ENCODE results near the gene CELA1.
"Not testable (repeated sequence)": the region's sequence is repeated elsewhere in the genome, so short reads cannot be mapped to it uniquely, and the experiment has no call there.

The CELA1 gene

GRCh38 chr12:51342416-51342815 is 4.1 kb downstream of the CELA1 start:
- Histone ChIP-seq H2AFZ (ENCODE audit: low read length) (no peak overlapping the region), H3K9me2 (ENCODE audit: low read depth, low read length) (no peaks in the 10 kb centered on the region), H3K9ac (ENCODE audit: low read length) (no peak overlapping the region), H3K27me3 (ENCODE audit: insufficient read depth, low read length) (no peaks in the 10 kb centered on the region), H3K27ac (ENCODE audit: low read depth, low read length, poor library complexity, severe bottlenecking) (no peak overlapping the region), H4K20me1 (ENCODE audit: insufficient read depth, low read length) (no peaks in the 10 kb centered on the region), H3K9me3 (ENCODE audit: low read length) (no peaks in the 10 kb centered on the region), H3K36me3 (ENCODE audit: insufficient read depth, low read length) (no peaks in the 10 kb centered on the region), H3K4me1 (ENCODE audit: insufficient read depth, low read length, severe bottlenecking) (no peaks in the 10 kb centered on the region), H3K79me2 (ENCODE audit: insufficient read depth, low read length) (no peaks in the 10 kb centered on the region), H3F3A (ENCODE audit: insufficient read depth, low read length) (no peaks in the 10 kb centered on the region), H3K4me3 (ENCODE audit: low read depth, low read length, poor library complexity, severe bottlenecking) (no peak overlapping the region), H3K4me2 (ENCODE audit: low read length) (no peak overlapping the region)
- TF ChIP-seq, protein P1, sequence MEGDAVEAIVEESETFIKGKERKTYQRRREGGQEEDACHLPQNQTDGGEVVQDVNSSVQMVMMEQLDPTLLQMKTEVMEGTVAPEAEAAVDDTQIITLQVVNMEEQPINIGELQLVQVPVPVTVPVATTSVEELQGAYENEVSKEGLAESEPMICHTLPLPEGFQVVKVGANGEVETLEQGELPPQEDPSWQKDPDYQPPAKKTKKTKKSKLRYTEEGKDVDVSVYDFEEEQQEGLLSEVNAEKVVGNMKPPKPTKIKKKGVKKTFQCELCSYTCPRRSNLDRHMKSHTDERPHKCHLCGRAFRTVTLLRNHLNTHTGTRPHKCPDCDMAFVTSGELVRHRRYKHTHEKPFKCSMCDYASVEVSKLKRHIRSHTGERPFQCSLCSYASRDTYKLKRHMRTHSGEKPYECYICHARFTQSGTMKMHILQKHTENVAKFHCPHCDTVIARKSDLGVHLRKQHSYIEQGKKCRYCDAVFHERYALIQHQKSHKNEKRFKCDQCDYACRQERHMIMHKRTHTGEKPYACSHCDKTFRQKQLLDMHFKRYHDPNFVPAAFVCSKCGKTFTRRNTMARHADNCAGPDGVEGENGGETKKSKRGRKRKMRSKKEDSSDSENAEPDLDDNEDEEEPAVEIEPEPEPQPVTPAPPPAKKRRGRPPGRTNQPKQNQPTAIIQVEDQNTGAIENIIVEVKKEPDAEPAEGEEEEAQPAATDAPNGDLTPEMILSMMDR (IDR thresholded peaks at IDR 0.05; ENCODE audit: low read length) = no peak
- no peak for TF ChIP-seq EZH2 (IDR thresholded peaks at IDR 0.05; ENCODE audit: borderline replicate concordance, low read length)

DNA sequence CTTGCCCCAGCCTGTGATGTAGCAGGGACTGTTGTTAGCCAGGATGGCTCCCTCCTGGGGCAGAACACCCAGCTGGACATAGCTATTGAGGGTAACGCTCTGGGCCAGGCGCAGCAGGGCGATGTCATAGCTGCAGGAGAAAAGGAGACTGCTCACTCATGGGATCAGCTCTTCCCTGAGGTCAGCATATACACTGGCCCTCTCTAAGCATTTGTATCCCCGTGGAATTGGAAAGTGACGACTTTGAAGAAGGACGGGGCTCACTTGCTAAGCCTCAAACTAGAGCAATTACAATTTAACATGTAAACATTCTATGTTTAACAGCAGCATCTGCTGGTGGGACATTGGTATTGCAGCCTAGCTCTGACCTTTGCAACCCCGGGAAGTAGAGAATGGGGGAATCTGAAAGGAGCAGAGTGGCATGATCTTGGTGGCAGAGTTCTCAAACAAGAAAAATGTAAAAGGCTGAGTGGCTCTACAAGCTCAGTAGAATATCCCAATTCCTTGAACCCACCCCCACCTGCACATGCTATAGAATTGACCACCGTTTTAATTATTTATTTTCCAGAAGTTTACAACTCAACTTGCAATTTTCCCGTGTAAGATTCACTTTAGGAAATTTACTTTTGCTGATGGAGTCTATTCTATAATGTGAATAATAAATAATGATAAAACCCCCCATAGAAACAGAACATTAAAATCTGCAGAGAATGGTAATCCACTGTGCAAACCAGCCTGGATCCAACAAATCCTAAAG is 5.0 kb downstream of the CELA1 start:
- H3K4me3 ChIP-seq (ENCODE audit: low read depth, low read length, poor library complexity, severe bottlenecking) = no peak overlapping the region
- no peaks in the 10 kb centered on the region for H3K9me3 ChIP-seq (ENCODE audit: low read length)
- no peak overlapping the region for H3K4me2 ChIP-seq (ENCODE audit: low read length)
- H3K27me3 ChIP-seq (ENCODE audit: insufficient read depth, low read length) = no peaks in the 10 kb centered on the region
- H3K36me3 ChIP-seq (ENCODE audit: insufficient read depth, low read length) = no peaks in the 10 kb centered on the region
- H2AFZ ChIP-seq (ENCODE audit: low read length) = no peak overlapping the region
- no peaks in the 10 kb centered on the region for H3K4me1 ChIP-seq (ENCODE audit: insufficient read depth, low read length, severe bottlenecking)
- no peaks in the 10 kb centered on the region for H3K79me2 ChIP-seq (ENCODE audit: insufficient read depth, low read length)
- no peaks in the 10 kb centered on the region for H4K20me1 ChIP-seq (ENCODE audit: insufficient read depth, low read length)
- no peak overlapping the region for H3K9ac ChIP-seq (ENCODE audit: low read length)
- H3K27ac ChIP-seq (ENCODE audit: low read depth, low read length, poor library complexity, severe bottlenecking) = no peak overlapping the region
- H3K9me2 ChIP-seq (ENCODE audit: low read depth, low read length) = no peaks in the 10 kb centered on the region
- TF ChIP-seq, protein P1 (IDR thresholded peaks at IDR 0.05; ENCODE audit: low read length) = peak; percentile 98
- no peak for TF ChIP-seq EZH2 (IDR thresholded peaks at IDR 0.05; ENCODE audit: borderline replicate concordance, low read length)
- H3F3A ChIP-seq (ENCODE audit: insufficient read depth, low read length) = no peaks in the 10 kb centered on the region

DNA sequence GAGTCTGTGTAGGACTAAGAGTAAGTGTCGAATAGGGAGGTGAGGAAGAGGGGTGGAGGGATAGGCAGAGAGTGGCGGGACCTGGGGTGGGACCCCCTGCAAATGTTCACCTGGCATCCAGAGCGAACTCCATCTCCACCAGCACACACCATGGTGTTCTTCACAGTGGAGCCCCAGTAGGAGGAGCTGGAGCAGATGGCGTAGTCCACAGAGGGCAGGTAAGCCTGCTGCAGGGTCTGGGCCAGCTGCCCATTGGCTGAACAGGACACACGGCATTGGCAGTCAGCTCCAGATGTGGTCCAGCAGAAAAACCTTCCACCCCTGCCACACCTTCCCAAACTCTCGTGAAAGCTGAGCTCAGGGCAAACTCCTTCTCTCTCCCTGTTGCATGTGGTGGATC is 6.7 kb downstream of the CELA1 start:
- TF ChIP-seq EZH2 (IDR thresholded peaks at IDR 0.05; ENCODE audit: borderline replicate concordance, low read length) = no peak
- TF ChIP-seq, protein P1 (IDR thresholded peaks at IDR 0.05; ENCODE audit: low read length) = no peak

GRCh38 chr12:51337336-51337735 is 9.1 kb downstream of the CELA1 start:
- not testable (repeated sequence) for H3K4me1 ChIP-seq (ENCODE audit: insufficient read depth, low read length, severe bottlenecking); H3K36me3 ChIP-seq (ENCODE audit: insufficient read depth, low read length); H4K20me1 ChIP-seq (ENCODE audit: insufficient read depth, low read length); H3K27ac ChIP-seq (ENCODE audit: low read depth, low read length, poor library complexity, severe bottlenecking); H3K79me2 ChIP-seq (ENCODE audit: insufficient read depth, low read length); H3K9me2 ChIP-seq (ENCODE audit: low read depth, low read length); H3K9me3 ChIP-seq (ENCODE audit: low read length); H3K4me3 ChIP-seq (ENCODE audit: low read depth, low read length, poor library complexity, severe bottlenecking); H3K4me2 ChIP-seq (ENCODE audit: low read length); H3K27me3 ChIP-seq (ENCODE audit: insufficient read depth, low read length); H3F3A ChIP-seq (ENCODE audit: insufficient read depth, low read length); H3K9ac ChIP-seq (ENCODE audit: low read length); H2AFZ ChIP-seq (ENCODE audit: low read length)

More for the DNA sequence above, 6.7 kb downstream of the CELA1 start:
- H3K36me3 ChIP-seq (ENCODE audit: insufficient read depth, low read length) = no peaks in the 10 kb centered on the region
- H3F3A ChIP-seq (ENCODE audit: insufficient read depth, low read length) = no peaks in the 10 kb centered on the region
- no peak overlapping the region for H3K27ac ChIP-seq (ENCODE audit: low read depth, low read length, poor library complexity, severe bottlenecking)
- no peaks in the 10 kb centered on the region for H3K79me2 ChIP-seq (ENCODE audit: insufficient read depth, low read length)
- H3K4me2 ChIP-seq (ENCODE audit: low read length) = no peak overlapping the region
- H3K9me3 ChIP-seq (ENCODE audit: low read length) = no peaks in the 10 kb centered on the region
- no peak overlapping the region for H3K9ac ChIP-seq (ENCODE audit: low read length)
- no peaks in the 10 kb centered on the region for H3K4me1 ChIP-seq (ENCODE audit: insufficient read depth, low read length, severe bottlenecking)
- no peaks in the 10 kb centered on the region for H3K27me3 ChIP-seq (ENCODE audit: insufficient read depth, low read length)
- H2AFZ ChIP-seq (ENCODE audit: low read length) = no peak overlapping the region
- no peaks in the 10 kb centered on the region for H4K20me1 ChIP-seq (ENCODE audit: insufficient read depth, low read length)
- no peaks in the 10 kb centered on the region for H3K9me2 ChIP-seq (ENCODE audit: low read depth, low read length)
- no peak overlapping the region for H3K4me3 ChIP-seq (ENCODE audit: low read depth, low read length, poor library complexity, severe bottlenecking)
